ENCODE results near the gene LRRFIP1.

The LRRFIP1 gene

GRCh38 chr2:237599465-237600110 is 27.8 kb upstream of the LRRFIP1 start:
- TF ChIP-seq SIN3A (IDR thresholded peaks at IDR 0.05; ENCODE audit: borderline replicate concordance, insufficient read depth, low read length): no peak
- TF ChIP-seq TAF1 (IDR thresholded peaks at IDR 0.05; ENCODE audit: borderline replicate concordance, insufficient read depth, low read length): no peak
- TF ChIP-seq POLR2AphosphoS5 (IDR thresholded peaks at IDR 0.05; ENCODE audit: low read depth, low read length): no peak
- TF ChIP-seq REST (IDR thresholded peaks at IDR 0.05; ENCODE audit: insufficient read depth in 1 of 2, low read depth in 2 of 2, low read length in 2 of 2): no peak
- no peak for TF ChIP-seq FOXP2 (optimal IDR thresholded peaks at IDR 0.05; ENCODE audit: borderline replicate concordance, extremely low read depth, extremely low read length, insufficient read depth)

GRCh38 chr2:237600205-237600846 is 27.1 kb upstream of the LRRFIP1 start:
- TF ChIP-seq SIN3A (IDR thresholded peaks at IDR 0.05; ENCODE audit: borderline replicate concordance, insufficient read depth, low read length) (no peak), FOXP2 (optimal IDR thresholded peaks at IDR 0.05; ENCODE audit: borderline replicate concordance, extremely low read depth, extremely low read length, insufficient read depth) (no peak), POLR2AphosphoS5 (IDR thresholded peaks at IDR 0.05; ENCODE audit: low read depth, low read length) (no peak), TAF1 (IDR thresholded peaks at IDR 0.05; ENCODE audit: borderline replicate concordance, insufficient read depth, low read length) (no peak), REST (IDR thresholded peaks at IDR 0.05; ENCODE audit: insufficient read depth in 1 of 2, low read depth in 2 of 2, low read length in 2 of 2) (no peak)

GRCh38 chr2:237601453-237602116 is 25.8 kb upstream of the LRRFIP1 start:
- TF ChIP-seq POLR2AphosphoS5 (IDR thresholded peaks at IDR 0.05; ENCODE audit: low read depth, low read length) (no peak), SIN3A (IDR thresholded peaks at IDR 0.05; ENCODE audit: borderline replicate concordance, insufficient read depth, low read length) (no peak), FOXP2 (optimal IDR thresholded peaks at IDR 0.05; ENCODE audit: borderline replicate concordance, extremely low read depth, extremely low read length, insufficient read depth) (no peak), TAF1 (IDR thresholded peaks at IDR 0.05; ENCODE audit: borderline replicate concordance, insufficient read depth, low read length) (no peak), REST (IDR thresholded peaks at IDR 0.05; ENCODE audit: insufficient read depth in 1 of 2, low read depth in 2 of 2, low read length in 2 of 2) (no peak)

GRCh38 chr2:237602409-237602808 is 25.0 kb upstream of the LRRFIP1 start:
- no peak for TF ChIP-seq POLR2AphosphoS5 (IDR thresholded peaks at IDR 0.05; ENCODE audit: low read depth, low read length)
- TF ChIP-seq SIN3A (IDR thresholded peaks at IDR 0.05; ENCODE audit: borderline replicate concordance, insufficient read depth, low read length): no peak
- no peak for TF ChIP-seq TAF1 (IDR thresholded peaks at IDR 0.05; ENCODE audit: borderline replicate concordance, insufficient read depth, low read length)
- TF ChIP-seq REST (IDR thresholded peaks at IDR 0.05; ENCODE audit: insufficient read depth in 1 of 2, low read depth in 2 of 2, low read length in 2 of 2): no peak
- TF ChIP-seq FOXP2 (optimal IDR thresholded peaks at IDR 0.05; ENCODE audit: borderline replicate concordance, extremely low read depth, extremely low read length, insufficient read depth): no peak
